Spleen (tissue), 11 donors: ENCODE results near the gene KCNMB2. TPM values are rescaled to one million over a fixed set of nuclear protein-coding genes. Genes with fewer than 3 reads are reported as not detected.

Experiments used
- DNase-seq: peaks from one replicate; pipeline ENCODE4 v3.0.0-alpha.2; 2020
- H3K27ac ChIP-seq, 8 donors: fragments of 200-600 bp; sonication (generic) in 7 of 8; 1 replicate in 4 of 8; 2 replicates in 4 of 8; pipeline versions ENCODE4 v1.5.0 to v1.8.0; 2016 to 2021; ENCODE audit warnings: inconsistent platforms in 4 of 8, mild to moderate bottlenecking in 4 of 8, moderate library complexity in 1 of 8
- H3K27me3 ChIP-seq, 7 donors: fragments of 200-600 bp; sonication (generic) in 6 of 7; replicated peaks in 1 of 7; 1 replicate in 4 of 7; 2 replicates in 3 of 7; pipeline versions ENCODE4 v1.5.0 to v1.8.0; 2016 to 2021; ENCODE audit warnings: inconsistent platforms in 3 of 7, mild to moderate bottlenecking in 1 of 7
- H3K36me3 ChIP-seq, 6 donors: fragments of 200-600 bp; sonication (generic) in 5 of 6; 1 replicate in 4 of 6; 2 replicates in 2 of 6; pipeline versions ENCODE4 v1.5.0 to v1.8.0; 2016 to 2021; ENCODE audit warnings: inconsistent platforms in 2 of 6
- H3K4me1 ChIP-seq, 6 donors: fragments of 200-600 bp; sonication (generic) in 5 of 6; 1 replicate in 3 of 6; 2 replicates in 3 of 6; pipeline versions ENCODE4 v1.5.0 to v1.8.0; 2016 to 2021; ENCODE audit warnings: inconsistent platforms in 3 of 6
- H3K4me3 ChIP-seq, 8 donors: fragments of 200-600 bp; sonication (generic) in 7 of 8; 1 replicate in 4 of 8; 2 replicates in 4 of 8; pipeline versions ENCODE4 v1.5.0 to v1.8.0; 2016 to 2021; ENCODE audit warnings: inconsistent platforms in 4 of 8, mild to moderate bottlenecking in 4 of 8, moderate library complexity in 2 of 8
- H3K9me3 ChIP-seq, 8 donors: fragments of 200-600 bp; sonication (generic) in 7 of 8; 1 replicate in 4 of 8; 2 replicates in 4 of 8; pipeline versions ENCODE4 v1.5.0 to v1.8.0; 2016 to 2021; ENCODE audit warnings: inconsistent platforms in 4 of 8
- CTCF ChIP-seq, 11 experiments: fragments of 200-600 bp in 7 of 11; fragments of 450-650 bp in 4 of 11; sonication (generic) in 4 of 11; IDR thresholded peaks in 8 of 11; conservative IDR thresholded peaks in 3 of 11; 1 replicate in 7 of 11; 2 replicates in 4 of 11; pipeline versions ENCODE4 v1.4.0 to v1.8.0; 2016 to 2021; ENCODE audit warnings: antibody characterized with exemption in 11 of 11, inconsistent platforms in 4 of 11, mild to moderate bottlenecking in 1 of 11
- POLR2A ChIP-seq, 3 donors: fragments of 450-650 bp; IDR thresholded peaks; one replicate each; pipeline ENCODE4 v1.5.1; 2017; ENCODE audit warnings: antibody characterized with exemption in 3 of 3, mild to moderate bottlenecking in 1 of 3
- POLR2AphosphoS5 ChIP-seq, 3 donors: sonication (generic); formaldehyde crosslinking; IDR thresholded peaks; one replicate each; pipeline ENCODE4 v1.5.1; 2017; ENCODE audit warnings: antibody characterized with exemption in 3 of 3
- WGBS, 5 donors: extraction: QIAGEN DNeasy Blood & Tissue Kit in 3 of 5; methylation state at CpG; one replicate each; pipeline versions ENCODE4 v1.1.5 to v1.1.7; 2013 to 2018; 5-methylcytosine and 5-hydroxymethylcytosine counted together
- intact Hi-C: fragments of 100-400 bp; cut with DNase I; formaldehyde crosslinking; loops from one replicate; pipeline ENCODE4 v1.15.0; 2023; ENCODE audit warnings: low total_unique reads
- polyA plus RNA-seq, 3 donors: library from polyadenylated mRNA; stranded (reverse); fragments of 200-250 nt; gene quantifications; one replicate each; pipeline ENCODE4 v1.2.1, GENCODE V29; 2013
- total RNA-seq, 7 donors: library from RNA; depleted of rRNA in 3 of 7; stranded (reverse); fragments of >200 nt in 3 of 7; fragmentation: NEBNext Ultra II Directional in 4 of 7; extraction: Animal tissue kit (Norgen Biotek cat#: 25700) in 4 of 7; gene quantifications; one replicate each; pipeline versions ENCODE4 v1.1.0 to v1.2.1, GENCODE V29; 2016 to 2021
- donor health status: healthy with polysubstance abuse.
- donor health status: DM: no; HTN: no; CAD: no; lungs with moderate emphysema.
- donor health status: DM: no; HTN: no; CAD: no.
- donor health status: Bipolar disorder and iron deficiency.
- donor health status: healthy.
- donor health status: DM: no; HTN: no; CAD: no.
- donor health status: DM: yes; HTN: yes; CAD: no.

Gene KCNMB2
- total and polyA plus RNA-seq, 10 donors, result 0.03 to 0.70 (median 0.66) TPM; not detected in 5

DNA sequence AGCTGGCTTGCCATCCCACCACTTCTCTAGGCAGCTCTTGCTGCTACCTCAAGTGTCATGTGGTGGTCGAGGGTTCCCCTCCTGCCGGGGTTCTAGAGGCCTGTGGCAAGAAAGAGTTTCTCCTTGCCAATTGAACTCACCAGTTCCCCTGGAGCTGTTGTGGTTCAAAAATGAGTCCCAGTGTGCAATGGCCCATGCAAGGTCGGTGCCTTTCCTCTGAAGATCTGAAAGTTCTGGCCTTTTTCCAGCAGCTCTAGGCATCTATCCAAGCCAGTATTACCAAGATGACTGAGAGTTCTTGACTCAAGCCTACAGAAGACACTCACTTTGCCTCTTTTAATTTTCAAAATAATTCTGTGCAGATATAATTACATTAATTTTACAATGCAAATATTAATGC, 163.6 kb downstream of the KCNMB2 start:
- peaks cover 0 to 44% (median 33%) of the 10 kb centered on the region in 8 donors for H3K9me3 ChIP-seq
- no peaks in the 10 kb centered on the region for H3K36me3 ChIP-seq
- DNase-seq, result no peak
- H3K27ac ChIP-seq, result no peak overlapping the region
- H3K4me1 ChIP-seq, result no peaks in the 10 kb centered on the region
- TF ChIP-seq CTCF (IDR thresholded peaks at IDR 0.05 in 8 of 11, conservative IDR thresholded peaks at IDR 0.05 in 3 of 11) (no peak), POLR2AphosphoS5 (IDR thresholded peaks at IDR 0.05) (no peak), POLR2A (IDR thresholded peaks at IDR 0.05) (no peak)
- H3K4me3 ChIP-seq, result no peak overlapping the region
- WGBS, 5 donors, result 56 to 80% (median 61%) methylated on average over 1 to 3 of the region's 3 CpGs
- intact Hi-C loops, result no loop called here
- H3K27me3 ChIP-seq, result no peaks in the 10 kb centered on the region

- no peak overlapping the region for H3K27ac ChIP-seq
- WGBS, 5 donors, result 0 to 72% (median 54%) methylated on average over 1 of the region's 1 CpG
- TF ChIP-seq CTCF (IDR thresholded peaks at IDR 0.05 in 8 of 11, conservative IDR thresholded peaks at IDR 0.05 in 3 of 11) (no peak), POLR2A (IDR thresholded peaks at IDR 0.05) (no peak), POLR2AphosphoS5 (IDR thresholded peaks at IDR 0.05) (no peak)
- H3K4me1 ChIP-seq, result no peaks in the 10 kb centered on the region
- no peaks in the 10 kb centered on the region for H3K36me3 ChIP-seq
- no peak overlapping the region for H3K4me3 ChIP-seq
- H3K27me3 ChIP-seq, result no peaks in the 10 kb centered on the region
- no peak for DNase-seq
- H3K9me3 ChIP-seq, result peaks cover 0 to 16% (median 8%) of the 10 kb centered on the region in 8 donors
- intact Hi-C loops, result no loop called here
Observed at GRCh38 chr3:178703268-178703975, 167.2 kb downstream of the KCNMB2 start.

DNA sequence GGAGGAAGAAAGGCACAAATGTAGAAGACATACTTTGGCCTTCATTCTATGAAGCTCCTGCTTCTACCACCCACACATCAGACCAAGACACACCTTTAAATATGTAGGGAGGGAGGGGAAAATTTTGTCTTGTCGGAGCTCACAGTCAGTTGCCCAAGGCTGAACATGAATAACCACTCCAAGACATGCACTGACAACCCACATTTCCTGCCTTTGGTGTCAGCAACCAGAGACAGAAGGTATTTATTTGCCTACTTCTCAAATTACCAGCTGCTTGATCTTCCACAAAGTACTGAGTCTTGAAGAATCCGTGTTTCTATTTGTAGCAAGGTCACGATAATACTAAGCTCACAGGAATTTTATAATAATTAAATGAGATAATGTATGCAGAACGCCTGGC, 169.7 kb downstream of the KCNMB2 start:
- no peak overlapping the region for H3K27ac ChIP-seq
- no peaks in the 10 kb centered on the region for H3K36me3 ChIP-seq
- H3K9me3 ChIP-seq, result no peaks in the 10 kb centered on the region
- H3K4me1 ChIP-seq, result no peaks in the 10 kb centered on the region
- WGBS, 5 donors, result 66 to 77% (median 72%) methylated on average over 4 of the region's 4 CpGs
- H3K4me3 ChIP-seq, result no peak overlapping the region
- TF ChIP-seq POLR2AphosphoS5 (IDR thresholded peaks at IDR 0.05) (no peak), CTCF (IDR thresholded peaks at IDR 0.05 in 8 of 11, conservative IDR thresholded peaks at IDR 0.05 in 3 of 11) (no peak), POLR2A (IDR thresholded peaks at IDR 0.05) (no peak)
- no peak for DNase-seq
- no peaks in the 10 kb centered on the region for H3K27me3 ChIP-seq
- intact Hi-C loops, result no loop called here

DNA sequence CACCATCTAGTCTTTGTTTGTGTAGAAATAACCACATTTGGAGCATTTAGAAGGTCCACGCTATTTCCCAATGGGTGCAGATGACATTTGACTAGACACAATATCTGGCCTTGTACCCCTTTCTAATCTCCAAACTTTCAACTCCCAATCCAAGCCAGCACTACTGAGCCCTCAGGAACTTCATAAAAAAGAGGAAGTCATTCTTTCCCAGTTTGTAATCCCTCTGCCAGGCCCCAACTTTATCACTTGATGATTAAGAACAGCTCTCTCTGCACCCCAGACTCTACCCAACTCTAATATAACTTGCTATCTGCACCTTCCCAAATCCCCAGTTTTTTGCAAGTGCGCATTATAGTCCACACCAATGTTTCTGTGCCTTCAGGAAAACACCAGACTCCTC, 170.2 kb downstream of the KCNMB2 start:
- DNase-seq, result no peak
- no peak overlapping the region for H3K27ac ChIP-seq
- H3K36me3 ChIP-seq, result no peaks in the 10 kb centered on the region
- no peak overlapping the region for H3K4me3 ChIP-seq
- no peaks in the 10 kb centered on the region for H3K27me3 ChIP-seq
- TF ChIP-seq POLR2AphosphoS5 (IDR thresholded peaks at IDR 0.05) (no peak), CTCF (IDR thresholded peaks at IDR 0.05 in 8 of 11, conservative IDR thresholded peaks at IDR 0.05 in 3 of 11) (no peak), POLR2A (IDR thresholded peaks at IDR 0.05) (no peak)
- H3K9me3 ChIP-seq, result no peaks in the 10 kb centered on the region
- no peaks in the 10 kb centered on the region for H3K4me1 ChIP-seq
- WGBS, 5 donors, result 88 to 91% (median 90%) methylated on average over 2 of the region's 2 CpGs
- intact Hi-C loops, result no loop called here
